SJCRH30 (cell line): ENCODE data around the gene NLE1. TPM values are rescaled to one million over a fixed set of nuclear protein-coding genes. Genes with fewer than 3 reads are reported as not detected.
"Not testable (repeated sequence)": the region's sequence is repeated elsewhere in the genome, so short reads cannot be mapped to it uniquely, and the experiment has no call there.

ENCODE experiments used
- DNase-seq, 2 experiments: peaks; one replicate each; pipeline ENCODE4 v3.0.0-alpha.2; 2015 to 2020
- H3K27ac ChIP-seq: fragments of 250-450 bp; sonication (Bioruptor Pico); 2 replicates; pipeline ENCODE4 v1.5.1; 2020; ENCODE audit warnings: mild to moderate bottlenecking, moderate library complexity
- H3K27me3 ChIP-seq: fragments of 250-450 bp; sonication (Bioruptor Pico); 2 replicates; pipeline ENCODE4 v1.5.1; 2020; ENCODE audit warnings: mild to moderate bottlenecking, moderate library complexity
- H3K36me3 ChIP-seq: fragments of 250-450 bp; sonication (Bioruptor Pico); 2 replicates; pipeline ENCODE4 v1.5.1; 2020; ENCODE audit warnings: mild to moderate bottlenecking, moderate library complexity
- H3K4me1 ChIP-seq: fragments of 250-450 bp; sonication (Bioruptor Pico); 2 replicates; pipeline ENCODE4 v1.5.1; 2020; ENCODE audit warnings: mild to moderate bottlenecking, moderate library complexity
- H3K4me3 ChIP-seq: fragments of 250-450 bp; sonication (Bioruptor Pico); 2 replicates; pipeline ENCODE4 v1.5.1; 2020; ENCODE audit warnings: mild to moderate bottlenecking, moderate library complexity
- H3K9me3 ChIP-seq: fragments of 250-450 bp; sonication (Bioruptor Pico); replicated peaks from 2 replicates; pipeline ENCODE4 v1.5.1; 2020; ENCODE audit warnings: mild to moderate bottlenecking, moderate library complexity
- total RNA-seq: library from RNA; depleted of rRNA; stranded (reverse); fragments of >200 nt; shearing (Covaris generic); gene quantifications from 2 replicates; pipeline ENCODE4 v1.2.3, GENCODE V29; 2014; rRNA removed

Gene NLE1
- 23.9 and 24.9 TPM in 2 replicates for total RNA-seq

DNA sequence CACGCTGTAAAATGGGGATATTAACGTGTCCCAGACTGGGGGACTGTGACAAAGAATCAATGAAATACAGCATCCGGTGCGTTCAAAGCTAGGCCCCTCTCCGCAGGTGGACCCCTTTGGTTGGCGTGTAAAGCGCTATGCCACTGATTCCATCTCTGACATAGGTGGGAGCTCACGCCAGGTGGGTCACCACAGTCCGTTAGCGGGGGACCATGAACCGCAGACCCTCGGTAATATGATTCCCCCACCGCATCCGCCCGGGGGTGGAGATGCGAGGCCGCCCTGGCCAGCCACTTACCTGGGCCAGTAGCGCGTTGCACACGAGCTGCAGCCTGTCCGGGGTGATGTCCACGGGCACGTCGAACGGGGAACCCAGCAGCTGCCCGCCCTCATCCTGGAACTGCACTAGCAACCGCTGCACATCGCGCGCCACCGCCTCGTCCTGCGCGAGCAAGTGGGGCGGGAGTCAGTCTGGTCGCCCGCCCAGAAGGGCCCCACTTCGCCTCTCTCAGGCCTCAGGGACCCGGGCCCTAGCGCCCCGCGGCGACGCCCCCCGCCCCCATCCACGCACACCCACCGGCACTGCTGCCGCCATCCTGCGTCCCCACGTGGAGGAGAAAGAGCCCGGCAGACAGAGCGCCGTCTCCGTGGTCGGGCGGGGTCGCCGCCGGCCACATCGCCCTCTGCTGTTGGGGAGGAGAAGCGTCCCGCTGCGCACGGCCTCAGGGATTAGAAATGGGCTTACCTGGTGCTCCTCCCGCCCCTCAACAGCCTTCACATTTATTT, at the start of gene NLE1:
TSS of gene NLE1 (minus strand) at position 623 of the 786 bp plus-strand sequence. CDS start at position 595, 28 bp downstream.
- peak; percentile 86 to 87 for DNase-seq
- Histone ChIP-seq H3K4me3 (peak within 1 kb of the TSS; percentile 86), H3K9me3 (no peaks in the 10 kb centered on the region), H3K36me3 (peaks cover 30% of the 10 kb centered on the region), H3K4me1 (peaks cover 8% of the 10 kb centered on the region), H3K27me3 (no peaks in the 10 kb centered on the region), H3K27ac (peak within 1 kb of the TSS; percentile 56)

DNA sequence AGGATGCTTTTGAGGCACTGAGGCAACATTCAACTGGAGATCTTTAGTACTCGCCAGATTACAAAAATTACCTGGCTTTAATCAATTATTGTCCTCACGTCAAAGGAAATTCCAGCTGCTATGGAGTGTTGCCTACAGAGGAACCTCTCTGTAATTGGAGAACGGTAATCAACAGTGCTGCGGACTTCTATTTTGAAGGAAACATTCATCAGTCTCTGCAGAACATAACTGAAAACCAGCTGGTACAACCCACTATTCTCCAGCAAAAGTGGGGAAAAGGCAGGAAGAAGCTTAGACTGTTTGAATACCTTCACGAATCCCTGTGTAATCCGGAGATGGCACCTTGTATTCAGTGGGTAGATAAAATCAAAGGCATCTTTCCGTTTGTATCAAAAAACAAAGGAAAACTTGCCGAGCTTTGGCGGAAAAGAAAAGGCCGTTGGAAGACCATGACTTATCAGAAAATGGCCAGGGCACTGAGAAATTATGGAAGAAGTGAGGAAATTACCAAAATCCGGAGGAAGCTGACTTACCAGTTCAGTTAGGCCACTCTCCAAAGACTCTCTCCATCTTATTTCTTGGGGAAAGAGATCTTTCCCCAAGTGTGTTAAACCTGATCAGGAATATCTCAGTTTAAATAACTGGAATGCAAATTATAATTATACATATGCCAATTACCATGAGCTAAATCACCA, 49.0 kb upstream of the NLE1 start:
- Histone ChIP-seq H3K36me3 (no peaks in the 10 kb centered on the region), H3K4me1 (no peaks in the 10 kb centered on the region), H3K9me3 (no peaks in the 10 kb centered on the region), H3K4me3 (no peak overlapping the region), H3K27ac (no peak overlapping the region), H3K27me3 (no peaks in the 10 kb centered on the region)
- DNase-seq = no peak

DNA sequence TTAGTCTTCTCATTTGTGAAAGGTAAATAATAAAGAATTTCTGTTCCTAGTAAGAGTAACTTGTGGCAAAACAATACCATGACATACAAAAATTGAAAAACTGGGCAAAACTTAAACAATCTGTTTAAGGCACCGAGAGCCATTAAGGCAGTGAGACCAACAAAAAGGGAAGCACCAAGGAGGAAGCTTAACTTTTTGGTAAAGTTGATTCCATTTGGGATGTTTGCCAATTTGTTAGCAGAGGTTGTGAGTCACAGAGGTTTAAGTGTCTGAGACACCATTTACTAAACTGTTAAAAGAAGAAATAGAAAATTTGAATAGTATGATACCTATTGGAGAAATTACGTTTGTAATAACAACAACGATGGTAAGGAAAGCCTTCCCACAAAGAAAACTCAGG, 47.2 kb upstream of the NLE1 start:
- Histone ChIP-seq H3K36me3 (no peaks in the 10 kb centered on the region), H3K27ac (no peak overlapping the region), H3K4me3 (no peak overlapping the region), H3K9me3 (no peaks in the 10 kb centered on the region), H3K4me1 (no peaks in the 10 kb centered on the region), H3K27me3 (no peaks in the 10 kb centered on the region)
- no peak for DNase-seq

DNA sequence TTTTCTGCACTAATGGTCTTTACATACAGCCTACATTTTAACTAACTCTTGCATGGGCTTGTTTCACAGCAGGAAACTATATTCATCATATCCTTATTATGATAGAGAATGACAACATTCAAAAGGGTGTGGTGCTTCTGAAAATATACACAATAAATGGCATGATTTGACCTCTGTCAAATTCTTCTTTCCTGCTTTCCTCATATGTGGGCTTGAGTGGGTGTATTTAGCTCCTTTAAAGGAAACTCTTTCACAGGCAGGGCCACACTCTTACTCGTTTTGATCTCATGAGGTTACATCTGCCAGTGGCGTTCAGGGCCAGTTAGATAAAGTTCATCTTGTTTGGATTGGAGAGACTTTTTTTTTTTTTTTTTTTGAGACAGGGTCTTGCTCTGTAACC, 46.0 kb upstream of the NLE1 start:
- no peak for DNase-seq
- no peaks in the 10 kb centered on the region for H3K9me3 ChIP-seq
- H3K4me1 ChIP-seq = no peaks in the 10 kb centered on the region
- no peaks in the 10 kb centered on the region; the same call in 1 of the 2 replicates for H3K27me3 ChIP-seq
- H3K36me3 ChIP-seq = no peaks in the 10 kb centered on the region
- H3K27ac ChIP-seq = no peak overlapping the region
- no peak overlapping the region for H3K4me3 ChIP-seq

DNA sequence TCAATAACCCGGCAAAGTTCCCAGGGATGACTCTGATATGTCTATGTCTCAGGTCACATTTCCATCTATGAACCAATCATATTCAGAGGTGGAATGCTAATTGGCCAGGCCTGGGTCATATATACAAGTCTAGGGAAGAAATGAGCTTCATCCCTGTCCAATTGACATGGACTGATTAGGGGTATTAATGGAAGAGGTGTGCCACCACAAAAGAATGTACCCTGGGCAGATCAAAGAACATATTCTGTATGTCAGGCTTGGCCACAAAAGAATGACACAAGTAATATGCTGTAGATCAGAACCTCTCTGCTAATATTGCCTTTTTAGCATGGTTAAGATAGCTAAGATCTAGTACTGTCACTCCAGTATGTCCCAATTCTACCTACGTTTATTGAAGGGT, 45.4 kb upstream of the NLE1 start:
- no peak for DNase-seq
- H3K27me3 ChIP-seq = peaks cover under 1% of the 10 kb centered on the region; the same call in 1 of the 2 replicates

DNA sequence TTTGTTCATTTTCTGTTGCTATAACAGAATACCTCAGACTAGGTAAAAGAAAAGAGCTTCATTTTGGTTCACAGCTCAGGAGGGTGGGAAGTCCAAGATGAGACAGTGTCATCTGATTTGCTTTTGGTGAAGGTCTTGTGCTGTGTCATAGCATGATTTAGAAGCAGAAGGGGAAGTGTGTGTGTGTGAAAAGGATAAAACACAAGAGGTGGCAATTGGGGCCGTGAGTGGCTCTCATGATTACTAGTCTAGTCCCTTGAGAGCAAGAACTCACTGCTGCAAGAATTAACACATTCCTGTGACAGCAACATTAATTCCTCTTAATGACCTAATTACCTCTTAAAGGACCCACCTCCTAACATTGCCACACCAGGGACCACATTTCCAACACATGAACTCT, 43.7 kb upstream of the NLE1 start:
- H3K36me3 ChIP-seq = no peaks in the 10 kb centered on the region
- no peak for DNase-seq
- peaks cover 4% of the 10 kb centered on the region; the same call in 1 of the 2 replicates for H3K27me3 ChIP-seq
- H3K4me3 ChIP-seq = no peak overlapping the region
- H3K27ac ChIP-seq = no peak overlapping the region
- no peaks in the 10 kb centered on the region for H3K4me1 ChIP-seq
- no peaks in the 10 kb centered on the region for H3K9me3 ChIP-seq

More for the DNA sequence above, 45.4 kb upstream of the NLE1 start:
- Histone ChIP-seq H3K4me1 (no peaks in the 10 kb centered on the region), H3K36me3 (no peaks in the 10 kb centered on the region), H3K9me3 (no peaks in the 10 kb centered on the region), H3K4me3 (no peak overlapping the region), H3K27ac (no peak overlapping the region)

DNA sequence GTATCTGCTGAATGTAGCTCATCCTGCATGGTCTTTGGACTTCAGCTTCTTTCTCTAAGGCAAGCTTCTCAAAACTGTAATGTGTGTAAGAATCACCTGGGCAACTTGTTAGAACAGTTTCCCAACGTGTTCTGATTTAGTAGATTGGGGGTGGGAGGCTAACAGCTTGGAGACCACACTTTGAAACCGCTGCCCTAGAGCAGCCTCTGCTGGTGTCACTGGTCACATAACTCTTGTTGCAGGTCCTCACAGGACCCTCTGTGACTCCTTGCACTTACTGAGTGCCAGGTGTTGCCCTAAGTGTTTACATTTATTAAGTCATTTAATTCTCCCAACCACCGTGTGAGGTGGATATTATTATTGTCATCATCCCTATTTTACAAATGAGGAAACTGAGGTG, 42.2 kb upstream of the NLE1 start:
- DNase-seq = no peak

DNA sequence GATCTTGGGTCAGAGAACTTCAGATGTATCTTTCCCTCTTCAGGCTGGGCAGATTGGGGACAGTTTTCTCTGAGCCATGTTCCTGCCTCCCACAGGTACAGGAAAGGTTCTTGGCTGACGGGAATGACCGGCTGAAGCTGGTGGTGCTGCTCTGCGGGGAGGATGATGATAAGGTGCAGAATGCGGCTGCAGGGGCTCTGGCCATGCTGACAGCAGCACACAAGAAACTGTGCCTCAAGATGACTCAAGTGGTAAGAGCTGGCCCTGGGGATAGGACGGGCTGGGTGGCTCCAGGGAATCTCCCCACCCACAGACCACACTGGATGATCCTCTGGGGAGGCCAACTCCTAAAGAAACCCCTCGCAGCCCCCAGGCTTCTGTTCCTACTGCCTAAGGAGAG, 41.2 kb upstream of the NLE1 start:
- no peaks in the 10 kb centered on the region for H3K9me3 ChIP-seq

More for the DNA sequence above, 42.2 kb upstream of the NLE1 start:
- Histone ChIP-seq H3K27me3 (peaks cover 4% of the 10 kb centered on the region; the same call in 1 of the 2 replicates), H3K4me1 (no peaks in the 10 kb centered on the region), H3K27ac (no peak overlapping the region), H3K4me3 (no peak overlapping the region), H3K9me3 (no peaks in the 10 kb centered on the region), H3K36me3 (no peaks in the 10 kb centered on the region)

DNA sequence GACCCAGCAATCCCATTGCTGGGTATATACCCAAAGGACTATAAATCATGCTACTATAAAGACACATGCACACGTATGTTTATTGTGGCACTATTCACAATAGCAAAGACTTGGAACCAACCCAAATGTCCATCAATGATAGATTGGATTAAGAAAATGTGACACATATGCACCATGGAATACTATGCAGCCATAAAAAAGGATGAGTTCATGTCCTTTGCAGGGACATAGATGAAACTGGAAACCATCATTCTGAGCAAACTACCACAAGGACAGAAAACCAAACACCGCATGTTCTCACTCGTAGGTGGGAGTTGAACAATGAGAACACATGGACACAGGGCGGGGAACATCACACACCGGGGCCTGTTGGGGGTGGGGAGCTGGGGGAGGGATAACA, 37.3 kb upstream of the NLE1 start:
- H3K4me1 ChIP-seq, H3K27me3 ChIP-seq, DNase-seq, H3K9me3 ChIP-seq, H3K27ac ChIP-seq, H3K36me3 ChIP-seq, H3K4me3 ChIP-seq: not testable (repeated sequence)

More for the DNA sequence above, 41.2 kb upstream of the NLE1 start:
- no peak overlapping the region for H3K4me3 ChIP-seq
- H3K4me1 ChIP-seq = no peaks in the 10 kb centered on the region
- H3K27me3 ChIP-seq = peaks cover 4% of the 10 kb centered on the region; the same call in 1 of the 2 replicates
- H3K27ac ChIP-seq = no peak overlapping the region
- H3K36me3 ChIP-seq = no peaks in the 10 kb centered on the region
- no peak for DNase-seq

DNA sequence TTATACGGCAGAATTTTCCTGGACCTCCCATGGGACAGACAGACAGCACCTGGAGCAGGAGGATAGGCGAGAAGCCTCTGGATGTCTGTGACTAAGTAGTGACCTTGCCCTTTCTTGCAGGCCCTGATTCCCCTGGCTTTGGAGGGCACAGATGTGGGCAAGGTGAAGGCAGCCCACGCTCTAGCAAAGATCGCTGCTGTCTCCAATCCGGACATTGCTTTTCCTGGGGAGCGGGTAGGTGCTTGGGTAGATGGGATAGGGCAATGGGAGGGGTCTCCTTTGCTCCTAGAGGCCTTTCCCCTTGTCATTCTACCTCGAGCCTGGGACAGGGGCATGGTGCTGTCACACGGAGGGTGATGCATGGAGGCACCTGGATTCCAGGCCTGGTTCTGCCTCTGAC, 34.8 kb upstream of the NLE1 start:
- Histone ChIP-seq H3K27me3 (no peaks in the 10 kb centered on the region), H3K9me3 (no peaks in the 10 kb centered on the region), H3K36me3 (no peaks in the 10 kb centered on the region), H3K4me1 (no peaks in the 10 kb centered on the region), H3K4me3 (no peak overlapping the region), H3K27ac (no peak overlapping the region)
- no peak for DNase-seq

DNA sequence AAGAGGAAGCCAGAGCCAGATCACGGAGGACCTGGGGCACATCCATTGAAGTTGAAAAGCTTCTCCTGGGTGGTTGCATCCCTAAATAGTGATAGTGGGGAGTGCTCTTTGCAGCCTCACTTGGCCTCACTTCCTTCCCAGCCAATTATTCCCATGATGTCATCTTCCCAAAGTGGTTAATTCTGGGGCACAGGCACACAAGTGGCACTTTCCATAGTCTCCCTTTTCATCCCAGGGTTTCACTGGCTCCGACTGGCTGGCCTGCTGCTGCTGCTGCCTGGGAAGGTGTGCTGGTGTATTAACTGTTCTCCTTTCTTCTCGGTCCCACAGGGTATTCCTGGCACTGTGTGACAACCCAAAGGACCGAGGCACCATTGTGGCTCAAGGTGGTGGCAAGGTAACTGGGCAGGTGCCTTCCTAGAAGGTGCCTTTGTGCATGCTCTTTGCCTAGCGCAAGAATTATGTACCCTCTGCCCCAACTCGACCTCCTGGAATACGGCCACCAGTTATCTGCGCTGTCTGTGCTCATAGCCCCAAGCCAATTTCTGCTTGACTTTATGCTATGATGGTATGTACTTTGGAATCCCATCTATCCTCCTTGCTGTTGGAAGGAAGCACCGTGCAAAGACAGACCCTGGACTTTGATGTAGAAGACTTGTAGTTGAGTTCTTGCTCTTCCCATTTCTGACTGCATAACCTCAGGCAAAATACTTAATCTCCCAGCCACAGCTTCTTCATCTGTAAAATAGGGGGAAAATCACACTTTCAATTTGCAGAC, 33.7 kb upstream of the NLE1 start:
- Histone ChIP-seq H3K4me3 (no peak overlapping the region), H3K27ac (no peak overlapping the region), H3K9me3 (no peaks in the 10 kb centered on the region), H3K27me3 (no peaks in the 10 kb centered on the region), H3K36me3 (no peaks in the 10 kb centered on the region), H3K4me1 (no peaks in the 10 kb centered on the region)
- DNase-seq = no peak

DNA sequence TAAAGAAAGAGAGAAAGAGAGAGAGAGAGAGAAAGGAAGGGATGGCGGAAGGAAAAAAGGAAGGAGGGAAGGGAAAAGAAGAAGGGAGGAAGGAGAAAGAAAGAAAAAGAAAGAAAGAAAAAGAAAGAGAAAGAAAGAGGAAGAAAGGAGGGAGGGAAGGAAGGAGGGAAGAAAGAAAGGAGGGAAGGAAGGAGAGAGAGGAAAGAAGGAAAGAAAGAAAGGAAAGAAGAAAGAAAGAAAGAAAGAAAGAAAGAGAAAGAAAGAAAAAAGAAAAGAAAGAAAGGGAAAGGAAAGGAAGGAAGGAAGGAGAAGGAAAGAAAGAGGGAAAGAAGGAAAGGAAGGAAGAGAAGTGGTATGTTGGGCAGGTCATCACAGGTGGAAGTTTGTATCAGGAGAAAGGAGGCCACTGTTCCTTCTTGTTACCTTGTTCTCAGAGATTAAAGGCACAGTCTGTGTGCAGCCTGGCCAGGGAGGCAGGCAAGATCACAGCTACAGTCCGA, 32.8 kb upstream of the NLE1 start:
- Histone ChIP-seq H3K9me3 (no peaks in the 10 kb centered on the region), H3K4me3 (no peak overlapping the region), H3K36me3 (no peaks in the 10 kb centered on the region), H3K27me3 (0 out of 2 replicates have a peak, but pooled peaks cover 2% of the 10 kb centered on the region), H3K4me1 (no peaks in the 10 kb centered on the region), H3K27ac (no peak overlapping the region)
- no peak for DNase-seq

DNA sequence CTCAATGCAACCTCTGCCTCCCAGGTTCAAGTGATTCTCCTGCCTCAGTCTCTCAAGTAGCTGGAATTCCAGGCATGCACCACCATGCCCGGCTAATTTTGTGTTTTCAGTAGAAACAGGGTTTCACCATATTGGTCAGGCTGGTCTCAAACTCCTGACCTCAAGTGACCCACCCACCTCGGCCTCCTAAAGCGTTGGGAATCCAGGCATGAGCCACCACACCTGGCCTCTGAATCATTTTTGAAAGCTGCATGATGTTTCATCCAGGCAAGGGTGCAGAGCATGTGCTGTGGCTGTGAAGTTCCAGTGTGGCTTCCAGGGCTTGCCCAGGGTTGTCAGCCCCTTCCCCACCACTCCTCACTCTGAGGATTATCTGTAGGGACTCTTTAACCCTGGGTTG, 30.2 kb upstream of the NLE1 start:
- H3K27me3 ChIP-seq, DNase-seq, H3K4me1 ChIP-seq, H3K27ac ChIP-seq, H3K9me3 ChIP-seq, H3K4me3 ChIP-seq, H3K36me3 ChIP-seq: not testable (repeated sequence)

DNA sequence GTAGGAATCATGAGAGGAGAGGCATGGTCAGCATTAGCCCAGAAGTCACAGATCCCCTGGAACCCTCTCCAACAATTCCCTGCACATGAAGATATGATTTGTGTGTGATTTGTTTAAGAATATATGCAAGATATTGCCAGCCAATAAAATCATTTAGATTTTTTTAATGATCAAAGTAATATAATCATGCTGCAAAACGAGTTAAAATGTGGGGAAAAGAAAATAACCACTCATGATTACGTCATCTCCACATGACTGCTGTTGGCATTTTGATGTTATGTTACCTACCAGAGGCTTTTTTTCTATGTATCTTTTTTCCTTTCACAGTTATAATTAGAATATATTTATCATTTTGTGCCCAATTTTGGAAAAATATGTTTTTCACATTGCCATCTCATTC, 29.7 kb upstream of the NLE1 start:
- DNase-seq = no peak
- H3K27me3 ChIP-seq = 0 out of 2 replicates have a peak, but pooled peaks cover 5% of the 10 kb centered on the region
- no peak overlapping the region for H3K27ac ChIP-seq
- H3K9me3 ChIP-seq = no peaks in the 10 kb centered on the region
- H3K36me3 ChIP-seq = no peaks in the 10 kb centered on the region
- no peak overlapping the region for H3K4me3 ChIP-seq
- no peaks in the 10 kb centered on the region; the same call in 1 of the 2 replicates for H3K4me1 ChIP-seq
